OCI-LY7 (cell line): ENCODE data around the gene GREB1. TPM values are rescaled to one million over a fixed set of nuclear protein-coding genes. Genes with fewer than 3 reads are reported as not detected.

Source experiments
- BruUV-seq: library from RNA; stranded (reverse); fragments of 400-500 nt; replicated peaks from 2 replicates; lab custom pipeline; 2021; lab: Mats Ljungman, UMichigan
- CTCF ChIA-PET: fragments of 300-600 bp; sonication (Branson Sonifier 250); formaldehyde crosslinking; loops from one replicate; lab custom pipeline; 2022; ENCODE audit warnings: antibody characterized with exemption; ENCODE audit not compliant: unreplicated experiment; lab: Charles Lee
- POLR2A ChIA-PET: fragments of 300-600 bp; sonication (Branson Sonifier 250); formaldehyde crosslinking; loops from one replicate; lab custom pipeline; 2022; ENCODE audit warnings: antibody characterized with exemption; lab: Charles Lee
- DNase-seq: peaks from one replicate; pipeline ENCODE4 v3.0.0-alpha.2; 2015; ENCODE audit warnings: low spot score
- H2AFZ ChIP-seq: fragments of 200-600 bp; sonication (generic), shearing (Covaris generic); 2 replicates; pipeline ENCODE4 v1.6.1; 2014; ENCODE audit warnings: mild to moderate bottlenecking, antibody characterized with exemption, low read length, moderate library complexity
- H3K27ac ChIP-seq: fragments of 200-600 bp; sonication (generic); 2 replicates; pipeline ENCODE4 v1.5.1; 2014; ENCODE audit warnings: mixed run types, low read depth, mild to moderate bottlenecking, moderate library complexity, low read length, inconsistent platforms; ENCODE audit not compliant: poor library complexity, severe bottlenecking
- H3K36me3 ChIP-seq: fragments of 200-600 bp; sonication (generic); 2 replicates; pipeline ENCODE4 v1.6.1; 2014; ENCODE audit warnings: mild to moderate bottlenecking, antibody characterized with exemption, low read length, moderate library complexity, mixed read lengths; ENCODE audit not compliant: insufficient read depth
- H3K4me1 ChIP-seq: fragments of 200-600 bp; sonication (generic); 2 replicates; pipeline ENCODE4 v1.5.1; 2014; ENCODE audit warnings: mild to moderate bottlenecking, low read length; ENCODE audit not compliant: insufficient read depth, poor library complexity, severe bottlenecking
- H3K4me2 ChIP-seq: fragments of 200-600 bp; sonication (generic); 2 replicates; pipeline ENCODE4 v1.6.1; 2014; ENCODE audit warnings: mild to moderate bottlenecking, low read length
- H3K4me3 ChIP-seq: fragments of 200-600 bp; sonication (generic); 2 replicates; pipeline ENCODE4 v1.5.1; 2014; ENCODE audit warnings: mild to moderate bottlenecking, low read depth, low read length; ENCODE audit not compliant: poor library complexity, severe bottlenecking
- H3K79me2 ChIP-seq: fragments of 200-600 bp; sonication (generic); 2 replicates; pipeline ENCODE4 v1.6.1; 2016; ENCODE audit warnings: low read depth, mild to moderate bottlenecking, low read length, moderate library complexity, mixed read lengths; ENCODE audit not compliant: insufficient read depth
- H3K9me2 ChIP-seq: fragments of 200-600 bp; sonication (generic); 2 replicates; pipeline ENCODE4 v1.6.1; 2016; ENCODE audit warnings: mild to moderate bottlenecking, low read length, mixed read lengths; ENCODE audit not compliant: insufficient read depth
- H3K9me3 ChIP-seq: fragments of 200-600 bp; sonication (generic); 2 replicates; pipeline ENCODE4 v1.6.1; 2014; ENCODE audit warnings: mild to moderate bottlenecking, mixed run types, low read length, mixed read lengths
- H4K20me1 ChIP-seq: fragments of 200-600 bp; sonication (generic); 2 replicates; pipeline ENCODE4 v1.6.1; 2014; ENCODE audit warnings: mild to moderate bottlenecking, antibody characterized with exemption, low read length, moderate library complexity, mixed read lengths; ENCODE audit not compliant: insufficient read depth
- EZH2phosphoT487 ChIP-seq: fragments of 200-600 bp; sonication (generic); IDR thresholded peaks from 2 replicates; pipeline ENCODE4 v1.6.1; 2018; ENCODE audit warnings: low read depth, borderline replicate concordance, mild to moderate bottlenecking, mixed run types, antibody characterized with exemption, low read length, moderate library complexity, mixed read lengths
- intact Hi-C: fragments of 100-400 bp; cut with micrococcal nuclease; formaldehyde crosslinking; loops from one replicate; pipeline ENCODE4 v1.10.0; 2022; ENCODE audit not compliant: unreplicated experiment
- total RNA-seq, 2 experiments: library from RNA; depleted of rRNA in 1 of 2; stranded (reverse); fragments of >200 nt in 1 of 2; shearing (Covaris generic) in 1 of 2; gene quantifications; 2 replicates each; pipeline ENCODE4 v1.2.3, GENCODE V29; 2014 to 2022
- TF ChIP-seq, protein P1 (sequence below): fragments of 200-600 bp; sonication (generic); conservative IDR thresholded peaks from 2 replicates; pipeline ENCODE4 v1.5.1; 2014; ENCODE audit warnings: mild to moderate bottlenecking, antibody characterized with exemption, low read length, moderate library complexity, mixed read lengths

GREB1 gene
- total RNA-seq, 2 experiments from 2014 or later: 3.5 to 8.4 TPM

DNA sequence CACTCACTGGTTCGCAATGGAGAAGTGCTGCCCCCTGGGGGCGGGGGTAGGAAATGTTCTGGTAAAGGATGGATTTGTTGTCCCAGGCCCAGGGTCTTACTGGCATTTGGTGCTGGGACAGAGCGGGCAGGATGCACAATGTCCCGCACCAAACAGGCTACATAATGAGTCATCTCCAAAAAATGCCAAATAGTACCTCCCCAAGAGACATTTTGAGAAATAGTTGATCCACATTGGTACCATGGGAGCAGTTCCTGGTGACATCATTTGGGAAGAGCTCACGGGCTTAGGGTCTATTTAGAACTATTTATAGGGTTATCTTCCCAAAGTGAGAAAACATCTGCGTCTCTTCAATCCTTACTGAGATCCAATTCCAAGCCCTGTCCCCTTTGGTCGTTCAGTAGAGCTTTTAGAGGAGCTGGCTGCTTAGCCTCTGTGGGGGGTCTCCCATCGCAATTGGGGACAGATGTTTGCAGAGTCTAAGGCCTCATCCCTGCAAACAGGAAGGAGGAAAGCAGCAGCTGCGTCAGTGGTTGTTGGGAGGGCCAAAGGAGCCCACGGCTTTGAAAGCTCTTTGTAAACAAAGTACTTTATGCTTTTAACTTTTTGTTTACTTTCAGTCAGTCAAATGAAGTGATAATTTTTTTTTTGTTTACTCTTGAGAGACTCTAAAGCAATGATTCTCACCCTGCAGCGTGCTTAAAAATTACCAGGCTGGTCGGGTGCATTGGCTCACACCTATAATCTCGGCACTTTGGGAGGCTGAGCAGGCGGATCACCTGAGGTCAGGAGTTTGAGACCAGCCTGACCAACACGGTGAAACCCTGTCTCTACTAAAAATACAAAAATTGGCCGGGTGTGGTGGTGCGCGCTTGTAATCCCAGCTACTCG lies 49.3 kb downstream of the GREB1 start:
- BruUV-seq: no TSS peak
- Histone ChIP-seq H3K9me2 (no peaks in the 10 kb centered on the region), H2AFZ (no peak overlapping the region), H3K36me3 (no peaks in the 10 kb centered on the region), H3K27ac (no peak overlapping the region), H3K79me2 (no peaks in the 10 kb centered on the region), H3K4me3 (no peak overlapping the region), H3K9me3 (no peaks in the 10 kb centered on the region), H3K4me1 (no peaks in the 10 kb centered on the region), H3K4me2 (no peak overlapping the region), H4K20me1 (no peaks in the 10 kb centered on the region)
- peak; percentile 41 for DNase-seq
- intact Hi-C loops: loop anchor here (10.0 kb wide), 2 partner anchors 348 to 748 kb away; no protein-coding TSS in a partner anchor
- CTCF ChIA-PET: interaction anchor here (0.6 to 1.4 kb wide), 4 partner anchors 10 to 451 kb away, joined by 3 to 4 read pairs (median 3); no protein-coding TSS in a partner anchor
- POLR2A ChIA-PET: interaction anchor here (0.9 to 1.0 kb wide), 2 partner anchors 19 to 98 kb away, joined by 3 to 4 read pairs; no protein-coding TSS in a partner anchor
- TF ChIP-seq, protein P1, sequence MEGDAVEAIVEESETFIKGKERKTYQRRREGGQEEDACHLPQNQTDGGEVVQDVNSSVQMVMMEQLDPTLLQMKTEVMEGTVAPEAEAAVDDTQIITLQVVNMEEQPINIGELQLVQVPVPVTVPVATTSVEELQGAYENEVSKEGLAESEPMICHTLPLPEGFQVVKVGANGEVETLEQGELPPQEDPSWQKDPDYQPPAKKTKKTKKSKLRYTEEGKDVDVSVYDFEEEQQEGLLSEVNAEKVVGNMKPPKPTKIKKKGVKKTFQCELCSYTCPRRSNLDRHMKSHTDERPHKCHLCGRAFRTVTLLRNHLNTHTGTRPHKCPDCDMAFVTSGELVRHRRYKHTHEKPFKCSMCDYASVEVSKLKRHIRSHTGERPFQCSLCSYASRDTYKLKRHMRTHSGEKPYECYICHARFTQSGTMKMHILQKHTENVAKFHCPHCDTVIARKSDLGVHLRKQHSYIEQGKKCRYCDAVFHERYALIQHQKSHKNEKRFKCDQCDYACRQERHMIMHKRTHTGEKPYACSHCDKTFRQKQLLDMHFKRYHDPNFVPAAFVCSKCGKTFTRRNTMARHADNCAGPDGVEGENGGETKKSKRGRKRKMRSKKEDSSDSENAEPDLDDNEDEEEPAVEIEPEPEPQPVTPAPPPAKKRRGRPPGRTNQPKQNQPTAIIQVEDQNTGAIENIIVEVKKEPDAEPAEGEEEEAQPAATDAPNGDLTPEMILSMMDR: peak; percentile 86
- TF ChIP-seq EZH2phosphoT487: no peak

DNA sequence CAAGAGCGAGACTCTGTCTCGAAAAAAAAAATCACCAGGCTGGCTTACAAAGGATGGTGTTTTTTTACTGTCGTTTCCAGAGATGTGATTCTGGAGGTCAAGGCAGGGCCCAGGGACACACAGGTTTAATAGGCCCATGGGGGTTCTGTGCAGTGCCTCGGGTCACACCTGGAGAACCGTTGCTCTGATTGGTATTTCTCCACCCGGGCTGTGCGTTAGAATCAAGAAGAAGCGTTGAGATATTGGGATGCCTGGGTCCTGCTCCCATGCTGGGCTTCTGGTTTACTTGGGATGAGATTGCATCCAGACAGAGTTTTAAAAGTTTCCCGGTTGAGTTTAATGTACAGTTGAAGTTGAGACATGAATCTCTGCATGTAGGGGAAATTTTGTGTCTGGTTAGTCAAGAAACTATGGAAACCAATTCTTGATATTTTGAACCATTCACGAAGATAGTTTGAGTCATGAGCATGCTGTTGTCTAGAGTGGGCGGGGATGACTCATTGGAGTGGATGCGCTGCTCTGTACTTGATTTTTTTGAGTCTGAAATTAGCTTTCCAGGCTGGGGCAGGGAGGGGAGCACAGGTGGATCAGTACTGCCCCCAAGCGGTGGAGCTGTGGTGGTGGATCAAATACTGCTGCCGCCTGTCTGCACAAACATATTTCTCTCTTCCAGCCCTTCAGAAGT lies 50.1 kb downstream of the GREB1 start:
- Histone ChIP-seq H3K36me3 (no peaks in the 10 kb centered on the region), H3K79me2 (no peaks in the 10 kb centered on the region), H3K4me3 (no peak overlapping the region), H3K4me2 (no peak overlapping the region), H2AFZ (no peak overlapping the region), H3K9me3 (no peaks in the 10 kb centered on the region), H3K4me1 (no peaks in the 10 kb centered on the region), H3K27ac (no peak overlapping the region), H4K20me1 (no peaks in the 10 kb centered on the region), H3K9me2 (no peaks in the 10 kb centered on the region)
- peak; percentile 59 for DNase-seq
- POLR2A ChIA-PET: interaction anchor here (0.5 kb wide), 1 partner anchor 59 kb away, joined by 3 read pairs; no protein-coding TSS in a partner anchor
- intact Hi-C loops: loop anchor here (1.0 to 10.0 kb wide), 4 partner anchors 106 to 749 kb away; no protein-coding TSS in a partner anchor
- CTCF ChIA-PET: interaction anchor here (0.7 to 1.3 kb wide), 2 partner anchors 117 to 451 kb away, joined by 3 to 5 read pairs; a partner anchor contains a TSS
- BruUV-seq: no TSS peak
- TF ChIP-seq, protein P1: peak; percentile 94
- no peak for TF ChIP-seq EZH2phosphoT487
